ENCODE results near the gene SUSD4.

DNA sequence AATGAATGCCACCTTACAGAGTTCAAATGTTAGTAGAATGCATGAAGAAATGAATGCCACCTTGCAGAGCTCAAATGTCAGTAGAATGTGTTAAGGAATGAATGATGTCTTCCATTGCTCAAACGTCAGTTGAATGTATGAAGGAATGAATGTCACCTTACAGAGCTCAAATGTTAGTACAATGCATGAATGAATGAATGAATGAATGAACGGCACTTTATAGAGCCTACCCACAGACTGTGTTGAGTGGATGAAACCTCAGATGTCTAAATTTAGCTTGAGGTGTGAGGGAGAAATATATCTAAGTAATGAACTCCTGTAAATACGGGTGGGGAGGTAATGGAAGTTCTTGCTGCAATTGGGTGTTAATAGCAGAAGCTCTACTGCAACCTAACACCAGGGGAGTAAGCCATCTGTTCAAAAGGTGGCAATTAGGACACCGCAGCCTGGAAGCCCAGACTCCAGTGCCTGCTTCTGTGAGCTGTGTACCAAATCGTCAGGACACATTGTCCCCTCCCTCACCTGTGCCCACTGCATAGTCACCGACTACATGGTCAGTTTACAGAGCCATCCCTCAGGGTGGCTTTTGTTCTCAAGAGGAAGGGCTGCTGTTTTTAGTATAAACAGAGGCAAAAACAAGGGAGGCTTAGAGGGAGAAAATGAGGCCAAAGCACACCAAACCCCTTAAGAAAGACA is 26.7 kb downstream of the SUSD4 start:
- TF ChIP-seq, protein P1, sequence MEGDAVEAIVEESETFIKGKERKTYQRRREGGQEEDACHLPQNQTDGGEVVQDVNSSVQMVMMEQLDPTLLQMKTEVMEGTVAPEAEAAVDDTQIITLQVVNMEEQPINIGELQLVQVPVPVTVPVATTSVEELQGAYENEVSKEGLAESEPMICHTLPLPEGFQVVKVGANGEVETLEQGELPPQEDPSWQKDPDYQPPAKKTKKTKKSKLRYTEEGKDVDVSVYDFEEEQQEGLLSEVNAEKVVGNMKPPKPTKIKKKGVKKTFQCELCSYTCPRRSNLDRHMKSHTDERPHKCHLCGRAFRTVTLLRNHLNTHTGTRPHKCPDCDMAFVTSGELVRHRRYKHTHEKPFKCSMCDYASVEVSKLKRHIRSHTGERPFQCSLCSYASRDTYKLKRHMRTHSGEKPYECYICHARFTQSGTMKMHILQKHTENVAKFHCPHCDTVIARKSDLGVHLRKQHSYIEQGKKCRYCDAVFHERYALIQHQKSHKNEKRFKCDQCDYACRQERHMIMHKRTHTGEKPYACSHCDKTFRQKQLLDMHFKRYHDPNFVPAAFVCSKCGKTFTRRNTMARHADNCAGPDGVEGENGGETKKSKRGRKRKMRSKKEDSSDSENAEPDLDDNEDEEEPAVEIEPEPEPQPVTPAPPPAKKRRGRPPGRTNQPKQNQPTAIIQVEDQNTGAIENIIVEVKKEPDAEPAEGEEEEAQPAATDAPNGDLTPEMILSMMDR (conservative IDR thresholded peaks at IDR 0.05 in 1 of 2, IDR thresholded peaks at IDR 0.05 in 1 of 2; ENCODE audit: low read depth in 1 of 2, low read length in 2 of 2) = no peak
- TF ChIP-seq EZH2 (IDR thresholded peaks at IDR 0.05; ENCODE audit: low read length, missing control alignments) = no peak
